Psoas muscle (tissue), 8 donors: Measurements from ENCODE around the gene LRBA. TPM values are rescaled to one million over a fixed set of nuclear protein-coding genes. Genes with fewer than 3 reads are reported as not detected.

Experiments
- ATAC-seq, 4 donors: fragments of 200-7000 bp; cut with Tn5 transposase; one replicate each; pipeline ENCODE4 v1.9.1; 2020; ENCODE audit warnings: moderate library complexity in 3 of 4, mild to moderate bottlenecking in 2 of 4
- DNase-seq, 2 donors: peaks; one replicate each; pipeline ENCODE4 v3.0.0-alpha.2; 2020
- H3K27ac ChIP-seq: fragments of 200-600 bp; one replicate; pipeline ENCODE4 v1.8.0; 2022
- H3K27me3 ChIP-seq, 3 donors: fragments of 200-600 bp in 1 of 3; one replicate each; pipeline versions ENCODE4 v1.6.1 to v1.8.0; 2013 to 2022; ENCODE audit warnings: low read length in 2 of 3, mild to moderate bottlenecking in 2 of 3, moderate library complexity in 1 of 3; ENCODE audit not compliant: insufficient read depth in 3 of 3
- H3K36me3 ChIP-seq, 2 donors: fragments of 200-600 bp in 1 of 2; one replicate each; pipeline versions ENCODE4 v1.6.1 to v1.8.0; 2013 to 2022; ENCODE audit warnings: low read depth in 1 of 2, mild to moderate bottlenecking in 1 of 2, moderate library complexity in 1 of 2; ENCODE audit not compliant: insufficient read depth in 1 of 2
- H3K4me1 ChIP-seq: fragments of 200-600 bp; one replicate; pipeline ENCODE4 v1.8.0; 2022
- H3K4me3 ChIP-seq: fragments of 200-600 bp; one replicate; pipeline ENCODE4 v1.8.0; 2022; ENCODE audit warnings: mild to moderate bottlenecking
- H3K9me3 ChIP-seq: fragments of 200-600 bp; one replicate; pipeline ENCODE4 v1.8.0; 2022
- WGBS, 3 donors: extraction: QIAGEN DNeasy Blood & Tissue Kit; methylation state at CpG; one replicate each; pipeline versions ENCODE4 v1.1.6 to v1.1.7; 2013; 5-methylcytosine and 5-hydroxymethylcytosine counted together
- intact Hi-C, 2 donors: fragments of 100-400 bp; cut with DNase I; formaldehyde crosslinking; loops; one replicate each; pipeline versions ENCODE4 v1.11.0 to v1.14.2; 2022
- polyA plus RNA-seq, 3 donors: library from polyadenylated mRNA; stranded (reverse); fragments of 200-250 nt; gene quantifications; one replicate each; pipeline ENCODE4 v1.2.3, GENCODE V29; 2013
- total RNA-seq, 4 donors: library from RNA; stranded (reverse); fragmentation: NEBNext Ultra II Directional in 2 of 4; extraction: Animal tissue kit (Norgen Biotek cat#: 25700) in 2 of 4; gene quantifications; one replicate each; pipeline versions ENCODE4 v1.2.1 to v1.2.4, GENCODE V29; 2021 to 2023
- TF ChIP-seq, protein P1 (sequence below): fragments of 200-600 bp; IDR thresholded peaks from one replicate; pipeline ENCODE4 v1.8.0; 2022; ENCODE audit warnings: antibody characterized with exemption
- donor health status: healthy with polysubstance abuse.
- donor health status: DM: no; HTN: no; CAD: no; lungs with moderate emphysema.
- donor health status: Bipolar disorder and iron deficiency.
- donor health status: healthy.
- donor health status: DM: yes; HTN: yes; CAD: no.
- donor health status: DM: no; HTN: no; CAD: no.
- donor health status: DM: no; HTN: no; CAD: no.
- donor health status: DM: yes; HTN: yes; CAD: no.

Gene LRBA
- total and polyA plus RNA-seq, 7 donors = 2.9 to 10.6 (median 6.4) TPM

DNA sequence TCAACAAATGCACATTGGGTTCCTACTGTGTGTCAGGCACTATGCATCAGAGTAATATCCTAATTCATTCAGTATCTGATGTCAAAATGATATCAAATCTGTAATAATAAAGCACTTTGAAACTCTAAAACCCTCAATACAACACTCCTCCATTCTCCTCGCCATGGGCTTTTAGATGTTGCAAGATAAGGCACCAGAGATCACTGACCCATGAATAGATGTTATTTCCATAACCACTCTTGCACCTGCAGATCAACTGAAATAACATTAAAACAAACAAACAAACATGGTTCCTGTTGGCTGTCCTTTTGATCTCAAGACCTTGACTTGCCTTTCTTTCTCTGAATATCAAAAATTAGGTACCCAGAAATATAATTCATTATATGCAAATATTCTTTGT is 333.0 kb downstream of the LRBA start:
- TF ChIP-seq, protein P1, sequence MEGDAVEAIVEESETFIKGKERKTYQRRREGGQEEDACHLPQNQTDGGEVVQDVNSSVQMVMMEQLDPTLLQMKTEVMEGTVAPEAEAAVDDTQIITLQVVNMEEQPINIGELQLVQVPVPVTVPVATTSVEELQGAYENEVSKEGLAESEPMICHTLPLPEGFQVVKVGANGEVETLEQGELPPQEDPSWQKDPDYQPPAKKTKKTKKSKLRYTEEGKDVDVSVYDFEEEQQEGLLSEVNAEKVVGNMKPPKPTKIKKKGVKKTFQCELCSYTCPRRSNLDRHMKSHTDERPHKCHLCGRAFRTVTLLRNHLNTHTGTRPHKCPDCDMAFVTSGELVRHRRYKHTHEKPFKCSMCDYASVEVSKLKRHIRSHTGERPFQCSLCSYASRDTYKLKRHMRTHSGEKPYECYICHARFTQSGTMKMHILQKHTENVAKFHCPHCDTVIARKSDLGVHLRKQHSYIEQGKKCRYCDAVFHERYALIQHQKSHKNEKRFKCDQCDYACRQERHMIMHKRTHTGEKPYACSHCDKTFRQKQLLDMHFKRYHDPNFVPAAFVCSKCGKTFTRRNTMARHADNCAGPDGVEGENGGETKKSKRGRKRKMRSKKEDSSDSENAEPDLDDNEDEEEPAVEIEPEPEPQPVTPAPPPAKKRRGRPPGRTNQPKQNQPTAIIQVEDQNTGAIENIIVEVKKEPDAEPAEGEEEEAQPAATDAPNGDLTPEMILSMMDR = no peak
- ATAC-seq = no peak
- Histone ChIP-seq H3K27me3 (no peaks in the 10 kb centered on the region), H3K36me3 (no peaks in the 10 kb centered on the region), H3K4me1 (no peaks in the 10 kb centered on the region), H3K27ac (no peak overlapping the region), H3K4me3 (no peak overlapping the region), H3K9me3 (no peaks in the 10 kb centered on the region)
- DNase-seq = no peak
- intact Hi-C loops = no loop called here
- WGBS, 3 donors = 97% methylated on average over 1 of the region's 1 CpG

DNA sequence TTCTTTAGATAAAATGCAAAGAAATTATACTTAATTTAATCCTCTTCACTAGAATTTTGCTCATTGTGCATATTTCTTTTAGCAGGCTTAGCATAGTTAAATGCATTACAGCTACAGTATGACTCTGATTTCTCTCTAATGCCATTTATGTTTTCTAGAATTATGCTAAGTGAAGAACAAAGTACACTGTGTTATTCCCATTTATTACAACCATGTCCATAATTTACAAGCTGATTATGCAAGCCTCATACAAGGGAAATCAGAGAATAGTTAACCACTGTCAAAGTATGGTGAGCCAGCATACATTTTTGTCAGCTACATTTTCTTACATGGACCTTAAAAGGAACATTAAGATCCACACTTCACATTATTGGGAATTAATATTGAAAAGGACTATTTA is 334.0 kb downstream of the LRBA start:
- no peaks in the 10 kb centered on the region for H3K36me3 ChIP-seq
- DNase-seq (no peak), ATAC-seq (no peak)
- H3K27ac ChIP-seq = no peak overlapping the region
- no peaks in the 10 kb centered on the region for H3K4me1 ChIP-seq
- intact Hi-C loops = no loop called here
- no peak overlapping the region for H3K4me3 ChIP-seq
- H3K27me3 ChIP-seq = no peaks in the 10 kb centered on the region
- no peaks in the 10 kb centered on the region for H3K9me3 ChIP-seq
- TF ChIP-seq, protein P1 = no peak

DNA sequence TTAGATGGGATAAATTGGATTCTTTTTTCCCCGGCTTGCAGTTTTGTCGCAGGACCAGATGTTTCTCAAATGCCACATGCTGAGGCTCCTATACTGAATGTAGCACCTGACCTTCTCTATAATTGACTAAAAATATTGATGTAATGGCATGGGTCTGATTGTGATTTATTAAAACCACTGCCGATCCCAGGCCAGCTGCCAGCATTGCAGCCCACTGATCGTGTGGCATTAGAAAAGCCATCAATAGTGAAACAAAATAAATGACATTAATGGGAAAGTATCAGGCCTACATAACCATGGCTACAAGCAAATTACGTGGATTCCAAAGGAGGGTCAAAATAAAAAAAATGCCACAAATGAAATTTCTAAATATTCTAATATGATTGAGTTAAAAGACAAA is 334.4 kb downstream of the LRBA start:
- Histone ChIP-seq H3K4me1 (no peaks in the 10 kb centered on the region), H3K27me3 (no peaks in the 10 kb centered on the region), H3K36me3 (no peaks in the 10 kb centered on the region), H3K27ac (no peak overlapping the region), H3K4me3 (no peak overlapping the region), H3K9me3 (no peaks in the 10 kb centered on the region)
- DNase-seq (no peak), ATAC-seq (no peak)
- TF ChIP-seq, protein P1 = no peak
- 41 to 64% (median 44%) methylated on average over 5 of the region's 5 CpGs for WGBS, 3 donors
- intact Hi-C loops = no loop called here

DNA sequence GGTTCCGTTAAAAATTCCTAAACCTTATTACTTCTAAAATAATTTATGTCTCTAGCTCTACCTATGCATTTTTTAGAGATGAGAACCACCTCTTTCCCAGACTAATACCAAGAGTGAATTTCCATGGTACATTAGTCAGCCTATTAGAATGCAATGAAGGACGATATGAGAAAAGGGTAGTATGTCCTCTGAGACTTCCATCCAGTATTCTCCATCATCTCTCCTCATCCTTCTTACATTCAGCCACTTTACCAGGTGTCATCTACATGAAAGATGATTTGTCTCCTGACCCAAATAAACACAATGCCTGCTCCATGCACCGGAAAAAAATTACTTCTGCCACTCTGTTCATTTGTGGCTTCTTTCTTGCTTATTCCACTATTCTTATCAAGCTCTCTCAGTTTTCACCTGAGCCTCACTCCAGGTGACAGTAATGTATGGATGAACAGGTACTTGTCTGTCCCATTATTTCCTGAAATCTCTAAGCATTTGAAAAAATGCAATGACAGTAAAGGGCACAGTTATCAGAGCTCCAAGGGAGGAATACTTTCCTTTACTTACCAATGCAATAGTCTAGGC is 335.2 kb downstream of the LRBA start:
- Histone ChIP-seq H3K4me1 (no peaks in the 10 kb centered on the region), H3K9me3 (no peaks in the 10 kb centered on the region), H3K4me3 (no peak overlapping the region), H3K27me3 (no peaks in the 10 kb centered on the region), H3K27ac (no peak overlapping the region), H3K36me3 (no peaks in the 10 kb centered on the region)
- WGBS, 3 donors = 70 to 81% (median 72%) methylated on average over 3 of the region's 3 CpGs
- no peak for DNase-seq
- ATAC-seq = no peak
- TF ChIP-seq, protein P1 = no peak
- intact Hi-C loops = no loop called here
